ENCODE data around the gene RBMS3. TPM values are rescaled to one million over a fixed set of nuclear protein-coding genes. Genes with fewer than 3 reads are reported as not detected.

Gene RBMS3
- total and polyA plus RNA-seq, 2 of the 8 experiments (the other 6 are each of a cell fraction or from before 2014, with no cell fraction given): 3.7 to 6.9 TPM

- TF ChIP-seq CHD7 (IDR thresholded peaks at IDR 0.05; ENCODE audit: insufficient replicate concordance, low read length) (no peak), TEAD4 (IDR thresholded peaks at IDR 0.05; ENCODE audit: low read depth, low read length) (no peak), RAD21 (IDR thresholded peaks at IDR 0.05 in 1 of 2, conservative IDR thresholded peaks at IDR 0.05 in 1 of 2; ENCODE audit: low read depth in 2 of 2, low read length in 2 of 2) (no peak), EP300 (IDR thresholded peaks at IDR 0.05; ENCODE audit: borderline replicate concordance in 1 of 2, low read depth in 2 of 2, low read length in 2 of 2) (no peak), YY1 (IDR thresholded peaks at IDR 0.05; ENCODE audit: low read depth, low read length) (no peak), CTBP2 (IDR thresholded peaks at IDR 0.05; ENCODE audit: borderline replicate concordance, insufficient read depth, insufficient read length, low read length) (no peak)
Measured at GRCh38 chr3:29611252-29611651, 330.4 kb downstream of the RBMS3 start (continued).
